Measurements from ENCODE around the gene PCBP3.
"Not testable (repeated sequence)": the region's sequence is repeated elsewhere in the genome, so short reads cannot be mapped to it uniquely, and the experiment has no call there.

The PCBP3 gene

DNA sequence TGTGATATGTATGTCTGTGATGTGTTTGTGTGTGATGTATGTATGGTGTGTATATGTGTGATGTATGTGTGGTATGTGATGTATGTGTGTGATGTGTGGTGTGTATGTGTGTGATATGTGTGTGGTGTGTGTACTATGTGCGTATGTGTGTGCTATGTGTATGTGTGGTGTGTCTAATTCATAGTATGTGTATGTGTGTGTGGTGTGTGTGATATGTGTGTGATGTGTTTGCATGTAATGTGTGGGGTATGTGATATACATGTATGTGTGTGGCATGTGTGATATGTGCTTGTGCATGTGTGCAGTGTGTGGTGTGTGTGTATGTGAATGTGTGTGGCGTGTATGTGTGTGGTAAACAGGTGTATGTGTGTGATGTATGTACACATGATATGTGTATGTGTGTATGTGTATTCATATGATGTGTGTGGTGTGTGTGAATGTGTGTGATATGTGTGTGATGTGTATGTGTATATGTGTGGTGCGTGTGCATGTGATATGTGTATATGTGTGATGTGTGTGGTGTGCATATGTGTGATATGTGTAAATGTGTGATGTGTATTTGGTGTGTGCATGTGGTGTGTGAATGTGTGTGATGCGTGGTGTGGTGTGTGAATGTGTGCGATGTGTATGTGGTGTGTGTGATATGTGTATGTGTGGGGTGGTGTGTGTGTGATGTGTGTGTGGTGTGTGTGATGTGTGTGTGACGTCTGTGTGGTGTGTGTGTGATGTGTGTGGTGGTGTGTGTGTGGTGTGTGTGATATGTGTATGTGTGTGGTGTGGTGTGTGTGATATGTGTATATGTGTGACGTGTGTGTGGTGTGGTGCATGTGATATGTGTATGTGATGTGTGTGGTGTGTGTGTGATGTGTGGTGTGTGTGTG is 8.0 kb upstream of the PCBP3 start:
- DNase-seq (ENCODE audit: low spot score) = no peak

DNA sequence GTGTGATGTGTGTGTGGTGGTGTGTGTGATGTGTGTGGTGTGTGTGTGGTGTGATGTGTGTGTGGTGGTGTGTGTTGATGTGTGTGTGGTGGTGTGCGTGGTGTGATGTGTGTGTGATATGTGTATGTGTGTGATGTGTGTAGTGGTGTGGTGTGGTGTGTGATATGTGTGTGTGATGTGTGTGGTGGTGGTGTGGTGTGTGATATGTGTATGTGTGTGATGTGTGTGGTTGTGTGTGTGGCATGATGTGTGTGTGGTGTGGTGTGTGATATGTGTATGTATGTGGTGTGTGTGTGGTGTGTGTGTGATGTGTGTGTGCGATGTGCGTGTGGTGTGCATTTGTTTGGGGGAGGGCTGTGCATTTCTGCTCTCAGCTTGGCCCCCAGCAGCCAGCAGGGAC is 7.1 kb upstream of the PCBP3 start:
- no peak for DNase-seq (ENCODE audit: low spot score)

DNA sequence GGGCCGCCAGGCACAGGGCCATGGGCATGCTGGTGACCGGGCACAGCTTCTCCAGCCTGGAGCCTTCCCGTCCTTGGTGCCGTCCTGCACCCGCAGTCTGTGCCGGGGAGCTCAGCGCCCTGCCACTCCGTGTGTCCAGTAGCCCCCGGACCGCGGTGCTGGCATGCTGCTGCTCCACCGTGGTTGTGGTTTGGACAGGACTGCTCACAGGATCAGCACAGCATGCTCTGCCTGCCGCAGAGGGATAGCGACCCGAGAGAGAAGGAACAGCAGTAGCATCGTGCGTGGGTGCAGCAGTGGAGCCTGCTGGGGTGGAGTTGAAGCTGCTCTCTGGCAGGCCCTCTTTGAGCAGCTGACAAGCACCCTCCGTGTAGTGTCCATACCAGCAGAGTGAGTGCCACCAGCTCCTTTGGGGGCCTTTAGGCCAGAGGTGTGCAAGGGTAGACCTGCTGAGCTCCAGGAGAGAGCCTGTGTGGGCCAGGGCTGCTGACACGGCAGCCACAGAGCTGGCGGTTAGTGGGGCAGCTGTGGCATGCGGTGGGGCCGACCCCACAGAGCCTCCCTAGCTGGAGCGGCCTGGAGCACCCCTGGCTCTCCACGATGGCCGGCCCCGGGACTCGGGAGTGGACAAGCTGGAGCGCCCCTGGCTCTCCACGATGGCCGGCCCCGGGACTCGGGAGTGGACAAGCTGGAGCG is 6.4 kb upstream of the PCBP3 start:
- DNase-seq (ENCODE audit: low spot score) = no peak

DNA sequence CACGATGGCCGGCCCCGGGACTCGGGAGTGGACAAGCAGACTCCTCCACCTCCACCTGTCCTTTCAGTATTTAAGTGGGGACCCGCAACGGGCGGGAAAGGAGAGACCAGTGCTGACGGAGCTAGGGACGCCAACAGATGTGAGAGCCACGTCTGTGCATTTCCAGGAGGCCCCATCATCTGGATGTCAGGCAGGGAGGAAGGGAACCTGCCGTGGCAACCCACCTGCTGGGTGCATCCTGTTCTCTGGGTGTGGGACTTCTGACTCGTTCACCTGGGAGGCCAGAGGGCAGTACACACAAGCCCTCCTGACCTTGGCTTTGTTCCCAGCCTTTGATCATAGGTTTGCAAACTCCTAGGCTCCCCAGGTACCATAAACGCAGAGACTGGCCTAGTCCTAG is 5.6 kb upstream of the PCBP3 start:
- no peak for DNase-seq (ENCODE audit: low spot score)

DNA sequence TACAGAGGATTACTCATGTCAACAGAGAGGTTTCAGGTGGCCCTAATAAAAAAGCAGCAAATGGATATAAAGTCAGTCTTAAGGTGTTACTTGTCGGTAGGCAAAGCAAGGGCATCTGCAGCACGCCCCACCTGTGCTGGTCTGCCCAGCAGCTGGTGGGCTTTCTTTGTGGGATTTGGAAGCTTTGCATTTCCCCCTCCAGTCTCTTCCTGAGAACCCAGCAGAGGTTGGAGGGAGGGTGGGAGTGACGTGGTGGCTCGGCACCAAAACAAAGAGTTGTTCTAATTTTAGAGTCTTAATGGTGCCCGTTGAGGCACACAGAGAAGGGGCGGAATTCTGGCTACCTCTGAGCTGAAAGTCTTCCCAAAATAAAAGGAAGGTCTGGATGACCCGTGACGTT is 4.8 kb upstream of the PCBP3 start:
- DNase-seq (ENCODE audit: low spot score) = no peak

DNA sequence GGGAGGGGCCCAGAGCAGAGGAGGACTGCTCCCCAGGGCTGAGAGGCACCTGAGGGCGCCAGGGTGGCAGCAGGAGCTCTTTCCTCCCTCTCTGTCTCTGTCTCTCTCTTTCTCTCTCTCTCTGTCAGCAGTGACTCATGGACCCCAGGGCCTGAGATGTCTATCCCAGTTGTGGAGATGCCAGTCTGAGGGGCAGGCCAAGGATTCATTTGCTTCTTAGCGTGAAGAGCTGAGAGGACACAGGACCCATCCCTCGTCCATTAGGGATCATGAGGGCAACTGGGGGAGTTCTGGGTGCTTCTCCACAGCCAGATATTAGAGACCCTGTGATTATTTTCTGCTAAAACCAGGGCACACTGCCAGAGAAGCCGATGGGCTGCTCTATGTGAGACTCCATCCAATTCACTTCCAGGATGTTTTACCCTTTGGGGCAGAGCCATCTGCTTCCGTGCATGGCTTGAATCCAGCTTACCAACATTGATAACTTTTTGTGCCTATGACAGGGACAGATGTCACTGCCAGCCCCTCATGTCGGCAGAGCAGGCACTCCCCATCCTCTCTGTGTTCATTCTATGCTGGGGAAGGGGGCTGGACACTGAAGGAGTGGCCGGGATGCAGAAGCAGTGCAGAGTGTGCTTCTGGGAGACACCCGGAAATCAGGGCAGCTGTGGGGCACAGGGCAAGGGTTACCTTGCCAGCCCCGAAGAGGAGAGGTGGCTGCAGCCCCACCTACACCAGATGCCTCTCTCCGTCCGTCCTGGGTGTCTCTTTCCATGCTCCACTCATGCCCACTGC is 4.1 kb upstream of the PCBP3 start:
- DNase-seq (ENCODE audit: low spot score) = no peak

DNA sequence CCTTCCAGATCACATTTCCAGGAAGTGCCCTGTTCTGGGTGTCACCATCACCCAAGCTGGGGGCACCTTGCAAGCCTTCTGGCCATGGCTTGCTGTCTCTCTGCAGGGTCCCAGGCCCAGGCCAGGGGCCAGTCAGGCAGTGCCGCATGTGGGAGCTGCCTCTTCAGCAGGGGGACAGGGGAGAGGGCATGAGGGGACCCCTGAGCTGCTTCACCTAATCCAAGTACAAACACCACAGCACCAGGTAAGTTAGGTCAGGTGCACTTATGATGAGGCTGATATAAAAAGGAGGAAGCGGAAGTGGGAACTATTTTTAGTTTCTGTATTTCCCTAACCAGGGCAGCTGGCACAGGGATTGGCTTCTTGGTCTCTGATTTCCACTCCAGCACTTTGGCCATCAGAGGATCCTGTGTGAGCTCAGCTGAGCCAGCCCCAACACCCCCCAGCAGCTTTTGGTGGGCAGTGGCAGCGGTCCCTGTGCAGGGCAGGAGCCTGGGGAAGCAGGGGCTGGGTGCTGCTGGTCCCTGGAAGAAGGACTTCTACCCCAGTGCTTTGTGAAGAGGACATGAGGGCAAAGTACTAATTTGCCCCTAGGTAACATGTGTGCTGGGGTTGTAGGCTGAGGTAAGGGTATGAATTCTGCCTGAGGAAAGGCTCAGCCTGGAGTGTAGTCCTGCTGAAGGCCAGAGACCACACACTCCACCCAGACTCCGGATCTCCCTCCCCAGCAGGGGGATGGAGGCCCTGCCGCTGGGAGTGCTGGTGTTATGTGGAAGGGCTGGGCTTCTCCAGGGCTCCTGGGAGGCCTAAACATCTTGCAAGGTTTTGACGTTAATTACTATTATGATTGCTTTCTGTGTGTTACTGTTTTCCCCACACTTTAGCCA is 3.3 kb upstream of the PCBP3 start:
- no peak for DNase-seq (ENCODE audit: low spot score)

DNA sequence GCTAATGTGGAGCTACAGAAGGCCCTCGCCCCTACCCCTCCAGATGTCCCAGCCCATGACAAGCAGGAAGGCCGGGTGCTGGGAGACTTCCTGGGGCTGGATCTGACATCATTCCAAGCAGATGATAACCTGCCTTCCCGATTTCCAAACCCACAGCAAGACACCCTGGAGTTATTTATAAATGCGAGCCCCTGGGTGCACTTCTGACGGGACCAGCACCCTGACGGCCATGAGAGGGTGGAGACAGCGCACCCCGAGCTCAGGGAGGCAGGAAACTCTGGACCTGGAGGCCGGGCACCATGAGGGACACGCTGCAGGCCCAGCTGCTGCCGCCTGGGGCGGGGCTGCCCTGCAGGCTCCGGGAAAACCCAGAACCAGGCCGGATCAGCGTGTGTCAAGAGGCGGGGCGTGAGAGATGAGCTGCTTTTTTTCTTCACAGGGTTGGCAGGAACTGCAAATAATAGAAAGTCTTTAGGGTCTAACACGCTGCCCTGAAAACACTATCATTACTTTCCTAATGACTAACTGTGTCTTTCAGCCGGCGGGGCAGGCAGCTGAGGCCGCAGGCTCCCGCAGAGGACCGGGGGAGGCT is 2.5 kb upstream of the PCBP3 start:
- no peak for DNase-seq (ENCODE audit: low spot score)

DNA sequence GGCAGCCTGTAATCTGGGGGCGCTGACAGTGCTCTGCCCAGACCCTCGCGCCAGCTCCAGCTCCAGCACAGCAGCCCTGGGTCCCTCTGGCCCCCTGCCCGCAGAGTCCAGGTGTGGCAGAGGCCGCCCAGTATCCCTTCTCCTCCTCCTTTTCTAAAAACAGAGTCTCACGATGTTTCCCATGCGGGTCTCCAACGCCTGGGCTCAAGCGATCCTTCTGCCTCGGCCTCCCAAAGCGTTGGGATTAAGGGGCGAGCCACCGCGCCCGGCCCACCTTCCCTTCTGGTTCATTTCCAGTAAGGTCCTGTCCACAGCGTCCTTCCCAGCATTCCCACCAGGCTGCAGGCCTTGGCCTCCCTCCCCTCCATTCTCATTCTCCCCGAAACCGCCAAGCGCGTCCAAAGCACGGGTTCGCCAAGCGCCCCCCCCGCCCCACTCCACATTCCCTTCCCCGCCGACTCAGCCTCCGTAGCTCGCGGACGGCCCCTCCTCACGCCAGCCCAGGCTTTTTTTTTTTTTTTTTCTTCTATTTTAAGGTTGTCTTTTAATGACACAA is 2.0 kb upstream of the PCBP3 start:
- no peak for DNase-seq (ENCODE audit: low spot score)

DNA sequence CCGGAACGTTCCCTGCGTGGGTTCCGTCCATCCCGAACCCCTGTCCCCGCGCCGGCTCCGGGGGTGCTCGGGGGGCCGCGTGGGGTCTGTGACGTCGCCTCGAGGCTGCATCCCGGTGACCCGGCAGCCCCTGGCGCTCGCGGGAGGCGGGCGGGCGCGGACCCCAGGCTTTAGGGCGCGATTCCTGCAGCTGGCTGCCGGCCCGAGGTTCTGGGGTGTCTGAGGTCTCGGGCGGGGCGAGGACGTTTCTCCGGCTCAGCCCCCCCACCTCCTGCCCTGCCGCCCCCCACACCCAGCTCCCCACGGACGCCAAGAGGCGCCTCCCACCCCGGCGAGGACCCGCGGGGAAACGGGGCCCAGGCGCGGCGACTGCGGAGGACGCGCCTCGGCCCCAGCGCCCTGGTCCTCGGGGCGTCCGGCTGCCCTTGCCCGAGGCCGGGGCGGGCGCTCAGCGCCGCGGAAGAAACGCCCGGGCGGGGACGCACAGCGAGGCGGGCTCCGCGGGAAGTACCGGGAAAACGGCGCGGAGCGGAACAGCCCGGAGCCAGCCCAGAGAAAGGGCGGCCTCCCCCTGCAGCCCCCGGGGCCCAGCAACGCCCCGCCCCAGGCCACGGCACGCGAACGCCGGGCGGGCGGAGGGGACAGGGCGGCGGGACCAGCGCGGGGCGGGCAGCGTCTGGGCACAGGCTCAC is 1.3 kb upstream of the PCBP3 start:
- DNase-seq (ENCODE audit: low spot score) = no peak

DNA sequence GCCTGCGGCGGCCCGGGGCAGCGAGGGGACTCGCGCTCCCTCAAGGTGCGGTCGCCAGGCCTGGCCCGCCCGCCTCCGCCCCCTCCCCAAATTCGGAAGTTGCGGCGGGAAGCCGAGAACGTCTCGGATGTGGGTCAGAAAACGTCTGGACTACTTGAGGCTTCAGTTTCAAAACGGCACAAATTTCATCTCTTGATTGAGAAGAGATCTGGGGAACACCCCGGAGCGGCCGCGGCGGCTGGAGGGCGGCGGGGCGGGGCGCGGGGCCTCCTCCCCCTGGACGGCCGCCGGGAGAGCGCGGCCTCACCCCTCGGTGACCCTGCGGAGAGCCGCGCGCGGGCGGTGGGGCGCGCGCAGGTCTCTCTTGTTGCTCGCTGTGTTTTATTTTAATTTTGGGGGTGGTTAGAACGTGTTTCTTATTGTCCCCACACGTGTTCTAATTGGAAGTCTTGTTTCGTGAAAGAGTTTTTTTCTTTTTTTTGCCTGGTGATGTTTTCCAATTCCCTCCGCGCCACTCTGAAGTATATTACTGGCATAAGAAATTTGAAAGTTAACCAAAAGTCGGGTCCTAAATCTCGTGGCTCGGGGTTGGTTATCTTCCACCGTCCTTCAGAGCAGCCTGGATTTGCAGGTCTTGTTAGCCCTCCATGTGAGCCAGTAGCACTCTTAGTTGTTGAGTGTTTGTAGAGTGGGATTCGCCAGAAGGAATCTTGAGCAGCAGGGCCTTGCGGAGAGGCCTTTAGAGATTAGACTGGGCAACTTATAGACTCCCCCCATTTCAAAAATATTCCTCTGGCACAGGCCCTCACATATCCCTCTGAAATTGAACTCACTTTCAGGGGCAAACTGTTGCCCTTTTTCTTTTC is 749 bp downstream of the PCBP3 start:
- DNase-seq (ENCODE audit: low spot score) = no peak

DNA sequence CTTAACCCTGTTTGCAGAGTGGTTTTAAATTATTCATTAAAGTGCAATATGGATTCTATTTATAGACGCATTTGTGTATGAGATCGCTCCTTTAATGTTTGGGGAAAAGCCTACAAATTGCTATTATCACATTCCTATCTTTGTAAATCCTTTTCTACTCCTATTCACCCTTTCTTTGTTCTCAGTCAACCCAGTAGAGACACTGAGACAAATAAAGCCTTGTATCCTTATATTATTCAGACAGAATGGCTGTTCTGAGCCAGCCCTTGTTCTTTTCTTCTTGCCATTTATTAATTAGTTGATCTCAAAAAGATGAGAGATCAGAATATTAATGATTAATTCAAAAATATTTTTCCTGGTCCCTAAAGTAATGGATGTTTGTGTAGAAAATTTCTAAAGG is 8.4 kb downstream of the PCBP3 start:
- DNase-seq (ENCODE audit: low spot score) = no peak

DNA sequence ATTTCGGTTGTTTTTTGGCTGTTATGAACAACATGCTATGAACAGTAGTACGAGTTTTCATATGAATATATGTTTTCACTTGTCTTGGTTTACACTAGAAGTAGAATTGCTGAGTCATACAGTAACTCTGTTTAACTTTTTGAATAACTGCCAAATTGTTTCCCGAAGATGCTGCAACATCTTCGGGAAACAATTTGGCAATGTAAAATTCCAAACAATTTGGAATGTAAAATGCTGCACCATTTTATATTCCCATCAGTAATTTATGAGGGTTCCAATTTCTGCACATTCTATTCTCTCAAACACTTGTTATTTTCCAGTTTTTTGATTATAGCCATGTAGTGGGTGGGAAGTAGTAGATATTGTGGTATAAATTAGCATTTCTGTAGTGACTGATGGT is 11.6 kb downstream of the PCBP3 start:
- no peak for DNase-seq (ENCODE audit: low spot score)

DNA sequence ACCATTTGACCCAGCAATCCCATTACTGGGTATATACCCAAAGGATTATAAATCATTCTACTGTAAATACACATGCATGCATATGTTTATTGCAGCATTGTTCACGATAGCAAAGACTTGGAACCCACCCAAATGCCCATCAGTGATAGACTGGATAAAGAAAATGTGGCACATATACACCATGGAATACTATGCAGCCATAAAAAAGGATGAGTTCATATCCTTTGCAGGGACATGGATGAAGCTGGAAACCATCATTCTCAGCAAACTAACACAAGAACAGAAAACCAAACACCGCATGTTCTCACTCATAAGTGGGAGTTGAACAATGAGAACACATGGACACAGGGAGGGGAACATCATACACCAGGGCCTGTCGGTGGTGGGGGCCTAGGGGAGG is 12.6 kb downstream of the PCBP3 start:
- DNase-seq (ENCODE audit: low spot score) = not testable (repeated sequence)

DNA sequence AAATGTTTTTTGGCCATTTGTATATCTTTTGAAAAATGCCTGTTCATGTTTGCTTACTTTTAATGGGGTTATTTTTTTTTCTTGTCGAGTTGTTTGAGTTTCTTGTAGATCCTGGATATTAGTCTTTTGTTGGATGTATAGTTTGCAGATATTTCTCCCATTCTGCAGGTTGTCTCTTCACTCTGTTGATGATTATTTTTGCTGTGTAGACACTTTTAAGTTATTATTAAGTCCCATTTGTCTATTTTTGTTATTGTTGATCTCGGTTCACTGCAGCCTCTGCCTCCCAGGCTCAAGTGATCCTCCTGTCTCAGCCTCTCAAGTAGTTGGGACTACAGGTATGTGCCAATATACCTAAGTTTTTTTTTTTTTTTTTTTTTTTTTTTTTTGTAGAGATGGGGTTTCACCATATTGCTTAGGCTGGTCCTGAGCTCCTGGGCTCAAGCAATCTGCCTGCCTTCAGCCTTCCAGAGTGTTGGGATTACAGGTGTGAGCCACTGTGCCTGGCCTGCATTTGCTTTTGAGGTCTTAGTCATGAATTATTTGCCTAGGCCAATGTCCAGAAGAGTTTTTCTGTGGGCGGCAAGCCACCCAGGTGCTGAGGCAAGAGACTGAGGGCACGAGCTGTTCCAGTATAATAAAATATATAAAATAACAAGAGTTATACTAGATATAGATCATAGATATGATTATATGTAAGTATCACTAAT is 18.5 kb downstream of the PCBP3 start:
- DNase-seq (ENCODE audit: low spot score) = not testable (repeated sequence)

DNA sequence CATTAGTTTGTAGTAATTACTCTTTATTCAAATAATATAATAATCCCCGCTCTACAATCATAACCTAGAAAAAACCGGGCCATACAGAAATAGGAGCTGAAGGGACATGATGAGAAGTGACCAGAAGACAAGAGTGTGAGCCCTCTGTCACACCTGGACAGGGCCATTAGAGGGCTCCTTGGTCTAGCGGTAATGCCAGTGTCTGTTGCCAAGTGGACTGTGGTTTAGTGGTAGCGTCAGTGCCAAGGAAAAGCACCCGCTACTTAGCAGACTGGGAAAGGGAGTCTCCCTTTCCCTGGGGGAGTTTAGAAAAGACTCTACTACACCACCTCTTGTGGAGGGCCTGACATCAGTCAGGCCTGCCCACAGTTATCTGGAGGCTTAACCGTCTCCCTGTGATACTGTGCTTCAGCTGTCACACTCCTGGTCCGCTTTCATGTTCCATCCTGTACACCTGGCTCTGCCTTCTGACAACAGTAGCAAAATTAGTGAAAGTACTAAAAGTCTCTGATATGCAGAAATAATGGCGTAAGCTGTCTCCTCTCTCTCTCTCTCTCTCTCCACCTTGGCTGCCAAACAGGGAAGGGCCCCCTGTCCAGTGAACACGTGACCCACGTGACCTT is 19.2 kb downstream of the PCBP3 start:
- not testable (repeated sequence) for DNase-seq (ENCODE audit: low spot score)

DNA sequence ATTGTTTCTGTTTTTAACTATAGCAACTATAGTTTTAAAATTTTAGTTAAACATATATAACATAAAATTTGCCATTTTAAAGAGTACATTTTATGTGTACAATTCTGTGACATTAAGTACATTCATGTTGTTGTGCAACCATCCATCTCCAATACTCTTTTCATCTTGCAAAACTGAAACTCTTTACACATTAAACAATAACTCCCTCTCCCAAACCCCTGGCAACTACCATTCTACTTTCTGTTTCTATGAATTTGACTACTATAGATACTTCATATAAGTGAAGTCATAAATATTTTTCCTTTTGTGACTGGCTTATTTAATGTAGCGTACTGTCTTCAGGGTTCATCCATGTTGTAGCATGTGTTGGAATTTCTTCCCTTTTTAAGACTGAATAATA is 25.9 kb downstream of the PCBP3 start:
- no peak for DNase-seq (ENCODE audit: low spot score)

DNA sequence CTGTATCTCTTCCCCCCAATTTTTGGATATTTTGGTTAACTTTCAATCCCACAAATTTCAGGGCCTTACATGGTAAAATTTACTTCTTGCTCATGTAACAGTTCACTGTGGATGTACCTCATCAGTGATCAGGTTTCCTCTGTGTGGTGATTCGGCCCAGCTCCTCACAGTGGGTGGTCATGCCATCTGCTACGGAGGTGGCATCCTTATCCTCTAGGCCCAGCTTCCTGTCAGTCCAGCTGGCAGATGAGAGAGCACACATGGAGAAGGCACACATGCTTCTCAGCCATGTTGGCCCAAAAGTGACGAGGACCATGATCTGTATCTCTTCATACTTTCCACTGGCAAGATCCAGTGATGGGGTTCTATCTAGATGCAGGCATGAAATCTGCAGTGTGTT is 27.2 kb downstream of the PCBP3 start:
- no peak for DNase-seq (ENCODE audit: low spot score)
